H1 (cell line): ENCODE results near the gene ROS1. TPM values are rescaled to one million over a fixed set of nuclear protein-coding genes. Genes with fewer than 3 reads are reported as not detected.

Source experiments
- CTCF ChIA-PET: fragments of 300-600 bp; sonication (Branson Sonifier 250); formaldehyde crosslinking; loops from one replicate; lab custom pipeline; 2021; ENCODE audit not compliant: partially characterized antibody; lab: Charles Lee
- POLR2A ChIA-PET: fragments of 300-600 bp; sonication (Branson Sonifier 250); formaldehyde crosslinking; loops from one replicate; lab custom pipeline; 2021; ENCODE audit warnings: inconsistent platforms; ENCODE audit not compliant: partially characterized antibody; lab: Charles Lee
- DNase-seq, 2 experiments: peaks; one replicate each; pipeline versions ENCODE4 v3.0.0 to v3.0.0-alpha.2; 2010 to 2022; ENCODE audit warnings: low spot score in 2 of 2, low read depth in 1 of 2, mixed read lengths in 1 of 2
- FAIRE-seq: peaks from 2 replicates; lab custom pipeline; 2011; peaks lifted over from hg19 to GRCh38; lab: Jason Lieb, UNC
- H2AFZ ChIP-seq: 2 replicates; pipeline ENCODE4 v1.8.1; 2012; ENCODE audit warnings: low read length, inconsistent platforms
- H2AK5ac ChIP-seq: 2 replicates; pipeline ENCODE4 v1.6.1; 2013; ENCODE audit warnings: low read depth, low read length
- H2BK120ac ChIP-seq: replicated peaks from 2 replicates; pipeline ENCODE3; 2013; ENCODE audit warnings: low read depth, low read length, inconsistent platforms
- H2BK12ac ChIP-seq: 2 replicates; pipeline ENCODE4 v1.6.1; 2013; ENCODE audit warnings: low read depth, low read length
- H2BK15ac ChIP-seq: 2 replicates; pipeline ENCODE4 v1.6.1; 2013; ENCODE audit warnings: low read length
- H2BK20ac ChIP-seq: 2 replicates; pipeline ENCODE4 v1.6.1; 2013; ENCODE audit warnings: low read length
- H2BK5ac ChIP-seq: 2 replicates; pipeline ENCODE4 v1.6.1; 2013; ENCODE audit warnings: low read depth, low read length
- H3K14ac ChIP-seq: 2 replicates; pipeline ENCODE4 v1.6.1; 2013; ENCODE audit warnings: inconsistent platforms; ENCODE audit not compliant: insufficient read length
- H3K18ac ChIP-seq: 2 replicates; pipeline ENCODE4 v1.6.1; 2013; ENCODE audit warnings: low read length; ENCODE audit errors: extremely low read depth
- H3K23ac ChIP-seq: 2 replicates; pipeline ENCODE4 v1.6.1; 2013; ENCODE audit warnings: inconsistent platforms; ENCODE audit not compliant: insufficient read length
- H3K23me2 ChIP-seq: 2 replicates; pipeline ENCODE4 v1.6.1; 2013; ENCODE audit warnings: low read depth, low read length
- H3K27ac ChIP-seq: 2 replicates; pipeline ENCODE4 v1.6.1; 2011; ENCODE audit warnings: low read depth, low read length, inconsistent platforms
- H3K27me3 ChIP-seq, 4 experiments: replicated peaks in 1 of 4; 1 replicate in 1 of 4; 2 replicates in 3 of 4; pipeline versions ENCODE4 v1.6.1 to v1.8.1; 2011 to 2013; ENCODE audit warnings: low read length in 3 of 4, mild to moderate bottlenecking in 3 of 4, inconsistent platforms in 2 of 4, mixed read lengths in 2 of 4, moderate library complexity in 1 of 4; ENCODE audit not compliant: control insufficient read depth in 3 of 4, insufficient read depth in 3 of 4; ENCODE audit errors: extremely low read depth in 1 of 4
- H3K36me3 ChIP-seq, 4 experiments: 2 replicates each; pipeline versions ENCODE4 v1.6.1 to v1.8.1; 2011 to 2013; ENCODE audit warnings: mild to moderate bottlenecking in 4 of 4, low read length in 3 of 4, moderate library complexity in 2 of 4, control low read depth in 1 of 4, inconsistent platforms in 1 of 4; ENCODE audit not compliant: insufficient read depth in 4 of 4, control insufficient read depth in 2 of 4
- H3K4ac ChIP-seq: replicated peaks from 2 replicates; pipeline ENCODE3; 2013; ENCODE audit warnings: low read length, low read depth, mixed read lengths, inconsistent platforms; ENCODE audit not compliant: insufficient read length
- H3K4me1 ChIP-seq, 4 experiments: replicated peaks in 1 of 4; 1 replicate in 1 of 4; 2 replicates in 3 of 4; pipeline versions ENCODE4 v1.6.1 to v1.8.1; 2011 to 2013; ENCODE audit warnings: low read length in 3 of 4, inconsistent platforms in 2 of 4, mixed read lengths in 1 of 4; ENCODE audit not compliant: insufficient read depth in 4 of 4, control insufficient read depth in 3 of 4
- H3K4me2 ChIP-seq, 2 experiments: 2 replicates each; pipeline versions ENCODE4 v1.6.1 to v1.8.1; 2011 to 2013; ENCODE audit warnings: low read depth in 2 of 2, low read length in 2 of 2, control low read depth in 1 of 2, inconsistent platforms in 1 of 2, mild to moderate bottlenecking in 1 of 2; ENCODE audit not compliant: insufficient read depth in 1 of 2
- H3K4me3 ChIP-seq, 4 experiments: fragments of 200-600, 300-600 bp in 1 of 4; sonication (generic), shearing (Covaris generic), sonication (Bioruptor Twin) in 1 of 4; 2 replicates each; pipeline versions ENCODE4 v1.5.1 to v1.8.1; 2011 to 2016; ENCODE audit warnings: low read length in 4 of 4, low read depth in 3 of 4, control low read depth in 2 of 4, inconsistent platforms in 2 of 4, mild to moderate bottlenecking in 2 of 4, mixed read lengths in 1 of 4, moderate library complexity in 1 of 4; ENCODE audit not compliant: insufficient read depth in 2 of 4; ENCODE audit errors: extremely low read depth in 1 of 4
- H3K56ac ChIP-seq: replicated peaks from 2 replicates; pipeline ENCODE3; 2013; ENCODE audit warnings: low read depth, mild to moderate bottlenecking, mixed read lengths, low read length, inconsistent platforms; ENCODE audit not compliant: insufficient read length
- H3K79me1 ChIP-seq: 2 replicates; pipeline ENCODE4 v1.6.1; 2013; ENCODE audit warnings: low read depth, low read length, control low read depth
- H3K79me2 ChIP-seq, 2 experiments: 2 replicates each; pipeline versions ENCODE4 v1.6.1 to v1.8.1; 2012 to 2013; ENCODE audit warnings: low read length in 2 of 2, mild to moderate bottlenecking in 2 of 2, inconsistent platforms in 1 of 2; ENCODE audit not compliant: insufficient read depth in 2 of 2, control insufficient read depth in 1 of 2
- H3K9ac ChIP-seq, 4 experiments: replicated peaks in 1 of 4; 1 replicate in 1 of 4; 2 replicates in 3 of 4; pipeline versions ENCODE4 v1.6.1 to v1.8.1; 2011 to 2013; ENCODE audit warnings: low read depth in 3 of 4, low read length in 3 of 4, control low read depth in 2 of 4, mild to moderate bottlenecking in 2 of 4, moderate library complexity in 2 of 4, inconsistent platforms in 1 of 4; ENCODE audit errors: extremely low read depth in 1 of 4
- H3K9me3 ChIP-seq, 2 experiments: 2 replicates each; pipeline versions ENCODE4 v1.6.1 to v1.8.1; 2012 to 2013; ENCODE audit warnings: mild to moderate bottlenecking in 2 of 2, moderate library complexity in 2 of 2, control low read depth in 1 of 2, inconsistent platforms in 1 of 2, low read depth in 1 of 2, low read length in 1 of 2, mixed read lengths in 1 of 2; ENCODE audit not compliant: insufficient read depth in 2 of 2
- H4K20me1 ChIP-seq, 2 experiments: replicated peaks in 1 of 2; 2 replicates each; pipeline versions ENCODE3 to v1.8.1; 2011 to 2013; ENCODE audit warnings: inconsistent platforms in 2 of 2, low read length in 2 of 2, mild to moderate bottlenecking in 1 of 2; ENCODE audit not compliant: insufficient read depth in 2 of 2, control insufficient read depth in 1 of 2
- H4K5ac ChIP-seq: 2 replicates; pipeline ENCODE4 v1.6.1; 2013; ENCODE audit warnings: low read length, low read depth, mixed read lengths, inconsistent platforms; ENCODE audit not compliant: insufficient read length
- H4K8ac ChIP-seq: 2 replicates; pipeline ENCODE4 v1.8.0; 2013; ENCODE audit warnings: mild to moderate bottlenecking, moderate library complexity, low read length, inconsistent platforms; ENCODE audit not compliant: insufficient read depth; ENCODE audit errors: extremely low read depth
- H4K91ac ChIP-seq: replicated peaks from 2 replicates; pipeline ENCODE3; 2013; ENCODE audit warnings: low read length, mixed read lengths, inconsistent platforms; ENCODE audit not compliant: insufficient read length
- ASH2L ChIP-seq: fragments of 200-600, 300-600 bp; sonication (generic); IDR thresholded peaks from one replicate; pipeline ENCODE4 v1.7.1; 2017; ENCODE audit warnings: low read length
- CTBP2 ChIP-seq: IDR thresholded peaks from 2 replicates; pipeline ENCODE4 v1.7.0; 2011; ENCODE audit warnings: borderline replicate concordance, mild to moderate bottlenecking, moderate library complexity, mixed read lengths, low read length; ENCODE audit not compliant: insufficient read depth, insufficient read length
- KDM4A ChIP-seq: IDR thresholded peaks from one replicate; pipeline ENCODE4 v1.7.1; 2012; ENCODE audit warnings: low read depth, mild to moderate bottlenecking, moderate library complexity, low read length, inconsistent platforms; ENCODE audit not compliant: severe bottlenecking
- MAFK ChIP-seq: IDR thresholded peaks from 2 replicates; pipeline ENCODE4 v1.6.1; 2012; ENCODE audit warnings: low read depth, mild to moderate bottlenecking, improper control_type of control experiment, low read length
- RBBP5 ChIP-seq: IDR thresholded peaks from 2 replicates; pipeline ENCODE4 v1.7.1; 2012; ENCODE audit warnings: low read depth, mild to moderate bottlenecking, inconsistent platforms, low read length, moderate library complexity, borderline replicate concordance
- SUZ12 ChIP-seq: fragments of 200-600 bp; sonication (generic); IDR thresholded peaks from 2 replicates; pipeline ENCODE4 v1.6.1; 2012; ENCODE audit warnings: mild to moderate bottlenecking, inconsistent platforms, low read length, moderate library complexity, mixed read lengths
- TCF12 ChIP-seq: IDR thresholded peaks from 2 replicates; pipeline ENCODE4 v1.6.1; 2011; ENCODE audit warnings: low read depth, mild to moderate bottlenecking, low read length
- WGBS, 2 experiments: shearing (Covaris generic) in 1 of 2; methylation state at CpG; one replicate each; pipeline versions ENCODE4 v1.1.6 to v1.1.7; 2013 to 2015; ENCODE audit warnings: low lambda C conversion rate in 2 of 2, mixed read lengths in 2 of 2, inconsistent platforms in 1 of 2, low coverage in 1 of 2, missing lambda C conversion rate in 1 of 2; ENCODE audit not compliant: insufficient replicate concordance in 2 of 2, insufficient coverage in 1 of 2, insufficient read length in 1 of 2; ENCODE audit errors: extremely low coverage in 1 of 2, missing lambda C conversion rate in 1 of 2; 5-methylcytosine and 5-hydroxymethylcytosine counted together
- polyA plus RNA-seq, 7 experiments: library from polyadenylated mRNA; depleted of rRNA in 3 of 7; stranded (reverse) in 5 of 7; unstranded in 2 of 7; fragments of >200 nt in 5 of 7; fragments of 200-250 nt in 2 of 7; gene quantifications; 1 replicate in 5 of 7; 2 replicates in 1 of 7; 4 replicates in 1 of 7; pipeline versions ENCODE4 v1.2.1 to v1.2.3, GENCODE V29; 2011 to 2013; ENCODE audit warnings: missing spikeins in 2 of 7, mixed read lengths in 2 of 7
- total RNA-seq: library from RNA; stranded (reverse); fragmentation: NEBNext Ultra II Directional; extraction: Animal tissue kit (Norgen Biotek cat#: 25700); gene quantifications from 2 replicates; pipeline ENCODE4 v1.2.1, GENCODE V29; 2021
- TF ChIP-seq, protein P1 (sequence below): IDR thresholded peaks from 2 replicates; pipeline ENCODE4 v1.6.1; 2012; ENCODE audit warnings: inconsistent platforms
- TF ChIP-seq, protein P2 (sequence below): IDR thresholded peaks from 2 replicates; pipeline ENCODE4 v1.6.1; 2012; ENCODE audit warnings: inconsistent platforms

ROS1 gene
- total and polyA plus RNA-seq, 2 of the 8 experiments (the other 6 are each of a cell fraction or from before 2014, with no cell fraction given): not detected

GRCh38 chr6:117270055-117270842, 155.5 kb downstream of the ROS1 start:
- Histone ChIP-seq H3K79me1 (no peaks in the 10 kb centered on the region), H4K8ac (no peak overlapping the region; the same call in 1 of the 2 replicates), H2BK20ac (no peak overlapping the region), H2BK5ac (no peak overlapping the region), H3K4me2 (peak overlapping the region; percentile 72 to 96), H4K5ac (no peak overlapping the region), H3K36me3 (no peaks in the 10 kb centered on the region), H3K9ac (no peak overlapping the region), H2AK5ac (no peak overlapping the region), H3K56ac (no peak overlapping the region), H3K18ac (no peak overlapping the region), H3K4me3 (peak overlapping the region; percentile 25 to 64 (median 44)), H3K27me3 (peaks cover 60 to 85% (median 74%) of the 10 kb centered on the region in 4 experiments), H2BK15ac (no peak overlapping the region), H2BK120ac (no peak overlapping the region), H2AFZ (no peak overlapping the region), H2BK12ac (peak overlapping the region; percentile 20; the same call in 1 of the 2 replicates), H3K79me2 (no peaks in the 10 kb centered on the region), H4K20me1 (peaks cover 2 to 11% of the 10 kb centered on the region in 2 experiments), H3K4me1 (peaks cover 0 to 13% (median 2%) of the 10 kb centered on the region in 4 experiments; a peak in 4 of 7 replicates), H3K4ac (no peak overlapping the region), H3K27ac (no peak overlapping the region), H3K14ac (no peak overlapping the region), H3K9me3 (no peaks in the 10 kb centered on the region), H4K91ac (no peak overlapping the region), H3K23me2 (peaks cover 12% of the 10 kb centered on the region; the same call in 1 of the 2 replicates), H3K23ac (no peak overlapping the region)
- ChIA-PET CTCF (interaction anchor here (0.8 to 4.5 kb wide), 6 partner anchors 8 to 301 kb away, joined by 3 to 20 read pairs (median 4); no protein-coding TSS in a partner anchor), POLR2A (interaction anchor here (0.6 kb wide), 1 partner anchor 17 kb away, joined by 3 read pairs; no protein-coding TSS in a partner anchor)
- DNase-seq: peak in 1 of 2 experiments; percentile 74
- no peak for FAIRE-seq
- WGBS, 2 experiments: 1% methylated on average over 44 of the region's 74 CpGs; no CpG with 5 or more reads in 1 of the 2 experiments
- peak; percentile 84 for TF ChIP-seq CTBP2
- TF ChIP-seq KDM4A: peak; percentile 74
- TF ChIP-seq, protein P1, sequence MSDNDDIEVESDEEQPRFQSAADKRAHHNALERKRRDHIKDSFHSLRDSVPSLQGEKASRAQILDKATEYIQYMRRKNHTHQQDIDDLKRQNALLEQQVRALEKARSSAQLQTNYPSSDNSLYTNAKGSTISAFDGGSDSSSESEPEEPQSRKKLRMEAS: peak; percentile 53; the same call in 1 of the 2 replicates
- no peak for TF ChIP-seq TCF12
- TF ChIP-seq SUZ12: peak; percentile 99
- TF ChIP-seq ASH2L: peak; percentile 68
- TF ChIP-seq, protein P2, sequence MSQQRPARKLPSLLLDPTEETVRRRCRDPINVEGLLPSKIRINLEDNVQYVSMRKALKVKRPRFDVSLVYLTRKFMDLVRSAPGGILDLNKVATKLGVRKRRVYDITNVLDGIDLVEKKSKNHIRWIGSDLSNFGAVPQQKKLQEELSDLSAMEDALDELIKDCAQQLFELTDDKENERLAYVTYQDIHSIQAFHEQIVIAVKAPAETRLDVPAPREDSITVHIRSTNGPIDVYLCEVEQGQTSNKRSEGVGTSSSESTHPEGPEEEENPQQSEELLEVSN: peak; percentile 80
- TF ChIP-seq MAFK: no peak
- 0 out of 2 replicates have a peak, but pooled peaks have one; percentile 54 for TF ChIP-seq RBBP5
